IPS-15b (cell line): ENCODE data around the gene CASS4.

Experiments used
- H3K27me3 ChIP-seq: one replicate; pipeline ENCODE4 v1.6.1; 2013; ENCODE audit warnings: low read length; ENCODE audit not compliant: control insufficient read depth, insufficient read depth
- H3K36me3 ChIP-seq: one replicate; pipeline ENCODE4 v1.6.1; 2013; ENCODE audit warnings: low read length; ENCODE audit not compliant: control insufficient read depth, insufficient read depth
- H3K4me1 ChIP-seq: one replicate; pipeline ENCODE4 v1.6.1; 2013; ENCODE audit warnings: mild to moderate bottlenecking, low read length; ENCODE audit not compliant: control insufficient read depth, insufficient read depth
- H3K4me3 ChIP-seq: one replicate; pipeline ENCODE4 v1.5.1; 2013; ENCODE audit warnings: low read depth, low read length
- H3K9ac ChIP-seq: one replicate; pipeline ENCODE4 v1.6.1; 2013; ENCODE audit warnings: low read depth, mild to moderate bottlenecking, low read length
- H3K9me3 ChIP-seq: one replicate; pipeline ENCODE4 v1.6.1; 2013; ENCODE audit warnings: mild to moderate bottlenecking, low read length; ENCODE audit not compliant: control insufficient read depth, insufficient read depth

Gene CASS4

GRCh38 chr20:56503916-56504315, 91.9 kb downstream of the CASS4 start:
- Histone ChIP-seq H3K9ac (no peak overlapping the region), H3K9me3 (no peaks in the 10 kb centered on the region), H3K4me3 (no peak overlapping the region), H3K4me1 (no peaks in the 10 kb centered on the region), H3K27me3 (no peaks in the 10 kb centered on the region), H3K36me3 (no peaks in the 10 kb centered on the region)

GRCh38 chr20:56504373-56505005, 92.4 kb downstream of the CASS4 start:
- Histone ChIP-seq H3K4me1 (no peaks in the 10 kb centered on the region), H3K9me3 (no peaks in the 10 kb centered on the region), H3K36me3 (no peaks in the 10 kb centered on the region), H3K4me3 (no peak overlapping the region), H3K9ac (no peak overlapping the region), H3K27me3 (no peaks in the 10 kb centered on the region)

- Histone ChIP-seq H3K4me3 (no peak overlapping the region), H3K9ac (no peak overlapping the region), H3K36me3 (no peaks in the 10 kb centered on the region), H3K27me3 (no peaks in the 10 kb centered on the region), H3K9me3 (no peaks in the 10 kb centered on the region), H3K4me1 (no peaks in the 10 kb centered on the region)
These were observed 94.0 kb downstream of the CASS4 start for GRCh38 chr20:56506103-56506502.
